ENCODE results near the gene LAMA3. TPM values are rescaled to one million over a fixed set of nuclear protein-coding genes. Genes with fewer than 3 reads are reported as not detected.

The LAMA3 gene
- total RNA-seq, 4 donors from 2014 or later = 155 to 456 (median 173) TPM

DNA sequence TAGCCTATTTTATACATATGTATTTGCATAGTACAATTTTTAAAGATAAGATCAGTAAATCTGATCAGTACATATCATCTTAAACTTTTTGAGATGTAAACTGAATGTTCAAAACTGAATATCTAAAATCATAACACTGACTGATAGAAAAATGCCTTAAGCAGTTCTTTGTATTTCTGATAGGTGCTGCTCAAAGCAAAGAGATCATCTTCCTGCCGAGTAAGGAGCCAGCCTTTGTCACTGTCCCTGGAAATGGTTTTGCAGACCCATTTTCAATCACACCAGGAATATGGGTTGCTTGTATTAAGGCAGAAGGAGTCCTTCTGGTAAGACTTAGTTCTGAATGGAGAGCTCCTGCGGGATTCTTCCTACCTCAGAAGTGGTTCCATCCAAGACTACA is 135.0 kb downstream of the LAMA3 start:
- WGBS, 2 donors = 76 to 91% methylated on average over 2 of the region's 2 CpGs
- no peak for TF ChIP-seq POLR2A (IDR thresholded peaks at IDR 0.05)
- TF ChIP-seq CTCF (IDR thresholded peaks at IDR 0.05) = no peak
- no peak for DNase-seq (ENCODE audit: low spot score in 2 of 2)
- H3K4me3 ChIP-seq (ENCODE audit: low read depth, poor library complexity, severe bottlenecking) = no peak overlapping the region
- intact Hi-C loops (cut with DNase I; ENCODE audit: low total_unique reads) = no loop called here

DNA sequence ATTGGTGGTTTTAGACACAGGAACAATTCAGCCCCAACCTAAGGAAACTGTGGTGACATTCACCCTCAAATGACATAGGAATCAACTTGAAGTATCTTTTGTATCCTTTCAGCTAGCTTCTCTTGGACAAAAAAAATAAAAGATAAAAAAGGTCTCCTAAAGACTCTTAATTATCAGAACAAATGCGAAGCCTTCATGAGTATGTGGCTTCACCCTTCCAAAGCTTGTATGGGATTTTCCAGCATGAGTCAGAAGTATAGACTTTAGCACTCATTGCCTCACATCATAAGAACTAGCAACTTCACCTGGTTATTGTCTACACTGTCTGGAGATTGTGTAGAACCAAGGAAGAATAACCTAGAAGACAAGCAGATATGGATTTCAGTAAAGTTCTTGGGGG is 135.4 kb downstream of the LAMA3 start:
- intact Hi-C loops (cut with DNase I; ENCODE audit: low total_unique reads) = no loop called here
- DNase-seq (ENCODE audit: low spot score in 2 of 2) = no peak
- no peak overlapping the region for H3K4me3 ChIP-seq (ENCODE audit: low read depth, poor library complexity, severe bottlenecking)
- 76 to 87% methylated on average over 1 of the region's 1 CpG for WGBS, 2 donors
- TF ChIP-seq POLR2A (IDR thresholded peaks at IDR 0.05) = no peak
- TF ChIP-seq CTCF (IDR thresholded peaks at IDR 0.05) = no peak

GRCh38 chr18:23825496-23825895 is 136.2 kb downstream of the LAMA3 start:
- no peak for DNase-seq (ENCODE audit: low spot score in 2 of 2)
- intact Hi-C loops (cut with DNase I; ENCODE audit: low total_unique reads) = no loop called here
- TF ChIP-seq POLR2A (IDR thresholded peaks at IDR 0.05) = no peak
- TF ChIP-seq CTCF (IDR thresholded peaks at IDR 0.05) = no peak
- WGBS, 2 donors = 64 to 75% methylated on average over 2 of the region's 2 CpGs
- no peak overlapping the region for H3K4me3 ChIP-seq (ENCODE audit: low read depth, poor library complexity, severe bottlenecking)

DNA sequence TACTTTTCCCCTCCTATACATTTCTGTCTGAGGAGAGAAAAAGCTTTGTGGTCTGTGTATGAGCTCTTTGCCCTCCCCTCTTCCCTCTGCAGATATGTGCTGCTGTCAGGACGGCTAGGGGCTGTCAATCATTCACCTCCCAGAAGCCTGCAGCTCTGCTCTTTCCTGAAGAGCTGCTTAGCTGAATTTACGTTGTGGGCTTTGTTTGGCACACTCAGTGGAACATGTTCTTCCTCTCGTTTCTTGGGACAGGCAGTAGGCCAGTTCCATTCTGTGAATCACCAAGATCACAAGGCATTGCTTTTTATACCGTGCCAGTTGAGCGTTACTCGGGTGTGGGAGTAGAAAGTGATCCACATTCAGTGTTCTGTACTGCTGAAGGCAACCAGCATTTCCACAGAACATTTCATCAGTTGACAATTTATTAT is 136.7 kb downstream of the LAMA3 start:
- TF ChIP-seq CTCF (IDR thresholded peaks at IDR 0.05) = no peak
- no peak for TF ChIP-seq POLR2A (IDR thresholded peaks at IDR 0.05)
- 5 to 6% methylated on average over 6 of the region's 6 CpGs for WGBS, 2 donors
- intact Hi-C loops (cut with DNase I; ENCODE audit: low total_unique reads) = no loop called here
- no peak overlapping the region for H3K4me3 ChIP-seq (ENCODE audit: low read depth, poor library complexity, severe bottlenecking)
- peak in 1 of 2 donors; percentile 91 for DNase-seq (ENCODE audit: low spot score in 2 of 2)

DNA sequence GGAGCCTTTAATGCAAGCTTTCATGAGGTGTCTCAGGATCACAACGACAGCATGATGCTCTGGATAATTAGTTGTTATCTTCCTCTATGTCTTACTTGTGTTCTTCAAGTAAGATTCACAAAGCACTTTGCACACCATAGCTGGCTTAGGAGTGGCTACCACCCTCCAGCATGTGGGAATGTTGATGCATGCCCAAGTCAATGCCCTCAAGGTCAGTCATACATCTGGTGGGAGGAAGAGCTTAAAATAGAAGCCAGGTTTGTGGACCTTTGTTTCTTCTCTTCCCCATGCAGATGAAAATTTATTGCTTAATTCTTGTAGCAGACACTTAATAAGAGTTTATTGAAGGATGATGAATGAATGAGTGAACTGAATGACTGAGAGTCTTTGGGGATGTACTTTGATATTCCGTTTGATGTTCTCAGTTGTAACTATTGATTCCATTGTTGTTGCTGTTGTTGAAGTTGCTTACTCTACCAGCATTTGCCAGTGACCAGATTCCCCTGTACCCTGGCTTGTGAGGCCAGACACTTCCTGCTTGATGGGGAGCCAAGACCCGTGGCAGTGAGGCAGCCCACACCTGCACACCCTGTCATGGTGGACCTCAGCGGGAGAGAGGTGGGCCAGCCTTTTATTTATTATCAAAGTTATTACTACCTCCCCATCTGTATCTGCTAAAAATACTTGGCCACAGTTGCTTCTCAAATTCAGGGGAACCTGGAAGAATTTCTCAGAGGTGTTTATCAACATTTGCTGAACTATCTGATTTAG is 137.8 kb downstream of the LAMA3 start:
- no peak overlapping the region for H3K4me3 ChIP-seq (ENCODE audit: low read depth, poor library complexity, severe bottlenecking)
- WGBS, 2 donors = 61 to 73% methylated on average over 4 of the region's 4 CpGs
- no peak for DNase-seq (ENCODE audit: low spot score in 2 of 2)
- intact Hi-C loops (cut with DNase I; ENCODE audit: low total_unique reads) = no loop called here
- TF ChIP-seq CTCF (IDR thresholded peaks at IDR 0.05) (no peak), POLR2A (IDR thresholded peaks at IDR 0.05) (no peak)

- DNase-seq (ENCODE audit: low spot score in 2 of 2) = no peak
- no peak for TF ChIP-seq POLR2A (IDR thresholded peaks at IDR 0.05)
- TF ChIP-seq CTCF (IDR thresholded peaks at IDR 0.05) = no peak
- no peak overlapping the region for H3K4me3 ChIP-seq (ENCODE audit: low read depth, poor library complexity, severe bottlenecking)
- intact Hi-C loops (cut with DNase I; ENCODE audit: low total_unique reads) = no loop called here
- 49 to 50% methylated on average over 4 of the region's 4 CpGs for WGBS, 2 donors
Measured at GRCh38 chr18:23827681-23828080, 138.4 kb downstream of the LAMA3 start.
